Measurements from ENCODE around the gene CEP85. TPM values are rescaled to one million over a fixed set of nuclear protein-coding genes. Genes with fewer than 3 reads are reported as not detected.

Gene CEP85
- total RNA-seq, 1 donor from 2014 or later: 10.3 TPM

DNA sequence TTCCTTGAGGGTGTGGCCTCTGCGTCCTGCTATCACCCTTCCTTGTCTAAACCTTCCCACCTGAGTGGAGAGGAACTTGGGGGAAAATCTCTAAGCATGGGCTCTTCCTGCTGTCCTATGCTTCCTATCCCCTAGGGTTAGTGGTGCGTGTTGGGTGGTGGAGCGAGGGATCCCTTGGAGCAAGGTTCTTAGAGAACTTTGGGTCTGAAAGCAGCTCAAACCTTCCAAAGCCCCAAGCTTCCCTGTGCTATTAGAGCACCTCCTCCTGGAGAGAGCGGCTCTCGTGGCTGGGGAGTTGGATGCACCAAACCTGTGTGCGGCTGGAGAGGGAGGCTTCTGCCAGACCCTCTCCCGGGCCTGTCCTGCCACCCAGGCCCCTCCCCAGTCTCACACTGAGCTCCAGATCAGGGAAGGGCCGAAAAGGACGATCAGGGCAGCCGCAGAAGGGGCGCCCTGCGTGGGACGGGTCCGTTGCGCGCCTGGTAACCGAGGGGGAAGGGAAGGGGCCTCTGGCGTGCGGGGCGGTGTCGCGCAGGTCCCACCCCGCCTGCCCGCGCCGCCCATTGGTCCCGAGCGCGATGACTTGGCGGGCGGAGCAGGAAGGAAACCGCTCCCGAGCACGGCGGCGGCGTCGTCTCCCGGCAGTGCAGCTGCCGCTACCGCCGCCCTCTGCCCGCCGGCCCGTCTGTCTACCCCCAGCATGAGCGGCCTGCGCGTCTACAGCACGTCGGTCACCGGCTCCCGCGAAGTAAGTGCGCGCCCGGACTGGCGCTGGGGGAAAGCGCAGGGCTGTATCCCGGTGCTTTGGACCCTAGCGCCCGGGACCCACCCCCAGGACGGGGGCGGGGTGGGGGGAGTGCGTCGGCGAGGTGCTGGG is 45.7 kb downstream of the CEP85 start, which contains the start of gene SH3BGRL3:
TSS of gene SH3BGRL3 (plus strand) at position 631 of the 877 bp plus-strand sequence. CDS start at position 701, 70 bp downstream.
- peak; percentile 86 for ATAC-seq

GRCh38 chr1:26280333-26281042 is 46.5 kb downstream of the CEP85 start:
- peak overlapping the region; percentile 99 for H3K4me3 ChIP-seq
- H3K27me3 ChIP-seq: no peaks in the 10 kb centered on the region
- peaks cover 11% of the 10 kb centered on the region for H3K36me3 ChIP-seq
- intact Hi-C loops (cut with DNase I): no loop called here
- no peak for DNase-seq
- ATAC-seq: no peak
- H3K27ac ChIP-seq: peak overlapping the region; percentile 89
- H3K9me3 ChIP-seq: no peaks in the 10 kb centered on the region
- peaks cover 66% of the 10 kb centered on the region for H3K4me1 ChIP-seq
- TF ChIP-seq, protein P1, sequence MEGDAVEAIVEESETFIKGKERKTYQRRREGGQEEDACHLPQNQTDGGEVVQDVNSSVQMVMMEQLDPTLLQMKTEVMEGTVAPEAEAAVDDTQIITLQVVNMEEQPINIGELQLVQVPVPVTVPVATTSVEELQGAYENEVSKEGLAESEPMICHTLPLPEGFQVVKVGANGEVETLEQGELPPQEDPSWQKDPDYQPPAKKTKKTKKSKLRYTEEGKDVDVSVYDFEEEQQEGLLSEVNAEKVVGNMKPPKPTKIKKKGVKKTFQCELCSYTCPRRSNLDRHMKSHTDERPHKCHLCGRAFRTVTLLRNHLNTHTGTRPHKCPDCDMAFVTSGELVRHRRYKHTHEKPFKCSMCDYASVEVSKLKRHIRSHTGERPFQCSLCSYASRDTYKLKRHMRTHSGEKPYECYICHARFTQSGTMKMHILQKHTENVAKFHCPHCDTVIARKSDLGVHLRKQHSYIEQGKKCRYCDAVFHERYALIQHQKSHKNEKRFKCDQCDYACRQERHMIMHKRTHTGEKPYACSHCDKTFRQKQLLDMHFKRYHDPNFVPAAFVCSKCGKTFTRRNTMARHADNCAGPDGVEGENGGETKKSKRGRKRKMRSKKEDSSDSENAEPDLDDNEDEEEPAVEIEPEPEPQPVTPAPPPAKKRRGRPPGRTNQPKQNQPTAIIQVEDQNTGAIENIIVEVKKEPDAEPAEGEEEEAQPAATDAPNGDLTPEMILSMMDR (IDR thresholded peaks at IDR 0.05): no peak

More for the DNA sequence above, 45.7 kb downstream of the CEP85 start, which contains the start of gene SH3BGRL3:
- Histone ChIP-seq H3K27me3 (no peaks in the 10 kb centered on the region), H3K4me3 (peak within 1 kb of the TSS; percentile 99), H3K36me3 (peaks cover 11% of the 10 kb centered on the region), H3K27ac (peak within 1 kb of the TSS; percentile 89), H3K9me3 (no peaks in the 10 kb centered on the region), H3K4me1 (peaks cover 65% of the 10 kb centered on the region)
- TF ChIP-seq, protein P1 (IDR thresholded peaks at IDR 0.05): peak; percentile 42
- intact Hi-C loops (cut with DNase I): loop anchor here (5.0 kb wide), 1 partner anchor 43 kb away; no protein-coding TSS in a partner anchor
- peak; percentile 95 for DNase-seq

- DNase-seq: no peak
- no peaks in the 10 kb centered on the region for H3K27me3 ChIP-seq
- no peaks in the 10 kb centered on the region for H3K9me3 ChIP-seq
- H3K36me3 ChIP-seq: peaks cover 11% of the 10 kb centered on the region
- peaks cover 67% of the 10 kb centered on the region for H3K4me1 ChIP-seq
- TF ChIP-seq, protein P1 (IDR thresholded peaks at IDR 0.05): no peak
- H3K27ac ChIP-seq: peak overlapping the region; percentile 89
- peak overlapping the region; percentile 99 for H3K4me3 ChIP-seq
- intact Hi-C loops (cut with DNase I): no loop called here
- ATAC-seq: no peak
Observed at GRCh38 chr1:26281091-26281958, 47.3 kb downstream of the CEP85 start.

DNA sequence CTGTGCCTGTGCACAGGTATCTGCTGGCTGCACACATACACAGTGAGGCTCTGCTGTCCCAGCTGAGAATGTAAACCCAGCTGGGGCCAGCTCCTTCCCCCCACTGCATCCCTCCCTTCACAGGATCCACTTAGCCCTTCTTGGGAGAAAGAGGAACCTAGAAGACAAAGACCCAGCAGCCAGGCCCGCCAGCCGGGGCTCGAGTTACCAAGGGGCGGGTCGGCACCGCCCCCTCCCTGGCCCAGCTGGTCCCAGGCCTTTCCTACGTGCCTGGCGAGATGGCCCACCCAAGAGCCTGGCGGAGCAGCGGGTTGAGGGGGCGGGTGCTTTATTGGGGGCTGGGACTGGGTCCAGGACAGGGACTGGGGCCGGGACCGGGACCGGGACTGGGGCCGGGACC is 48.0 kb downstream of the CEP85 start:
- DNase-seq (no peak), ATAC-seq (no peak)
- H3K9me3 ChIP-seq: no peaks in the 10 kb centered on the region
- TF ChIP-seq, protein P1 (IDR thresholded peaks at IDR 0.05): no peak
- H3K4me1 ChIP-seq: peaks cover 67% of the 10 kb centered on the region
- no peaks in the 10 kb centered on the region for H3K27me3 ChIP-seq
- intact Hi-C loops (cut with DNase I): no loop called here
- no peak overlapping the region for H3K27ac ChIP-seq
- no peak overlapping the region for H3K4me3 ChIP-seq
- H3K36me3 ChIP-seq: peaks cover 11% of the 10 kb centered on the region

- DNase-seq (no peak), ATAC-seq (no peak)
- TF ChIP-seq, protein P1 (IDR thresholded peaks at IDR 0.05): no peak
- Histone ChIP-seq H3K27me3 (no peaks in the 10 kb centered on the region), H3K9me3 (no peaks in the 10 kb centered on the region), H3K36me3 (peaks cover 11% of the 10 kb centered on the region), H3K4me1 (peaks cover 67% of the 10 kb centered on the region), H3K4me3 (no peak overlapping the region), H3K27ac (no peak overlapping the region)
- intact Hi-C loops (cut with DNase I): no loop called here
Observed at GRCh38 chr1:26282401-26282918, 48.5 kb downstream of the CEP85 start.

Measured in upper lobe of right lung (tissue), 1 donor.